Activated CD4-positive, alpha-beta T cell treated with anti-CD3 and anti-CD28 coated beads, Interleukin-2, amount 10 ng/mL, durations not matched to agents 7 days and 5 days (primary cell): ENCODE results near the gene KCNIP4. TPM values are rescaled to one million over a fixed set of nuclear protein-coding genes. Genes with fewer than 3 reads are reported as not detected.

Experiments used
- CTCF ChIA-PET: fragments of 350-600 bp; sonication (Branson Sonifier 250); formaldehyde crosslinking; loops from one replicate; lab custom pipeline; 2021; ENCODE audit warnings: antibody characterized with exemption; lab: Charles Lee
- POLR2A ChIA-PET: fragments of 350-600 bp; sonication (Branson Sonifier 250); formaldehyde crosslinking; loops from one replicate; lab custom pipeline; 2021; ENCODE audit warnings: antibody characterized with exemption; lab: Charles Lee
- DNase-seq: peaks from one replicate; pipeline ENCODE4 v3.0.0-alpha.2; 2020
- H3K27ac Mint-ChIP-seq: one replicate; pipeline ENCODE4 v1.8.0; 2021; ENCODE audit warnings: mild to moderate bottlenecking, moderate library complexity, mixed read lengths
- H3K27me3 Mint-ChIP-seq: one replicate; pipeline ENCODE4 v1.8.0; 2021; ENCODE audit warnings: mixed read lengths
- H3K36me3 Mint-ChIP-seq: one replicate; pipeline ENCODE4 v1.8.0; 2021; ENCODE audit warnings: low read depth, mixed read lengths
- H3K4me1 Mint-ChIP-seq: one replicate; pipeline ENCODE4 v1.8.0; 2021; ENCODE audit warnings: mixed read lengths
- H3K4me3 Mint-ChIP-seq: one replicate; pipeline ENCODE4 v1.8.0; 2021; ENCODE audit warnings: mild to moderate bottlenecking, moderate library complexity, mixed read lengths
- H3K9me3 Mint-ChIP-seq: one replicate; pipeline ENCODE4 v1.8.0; 2021; ENCODE audit warnings: mixed read lengths
- total RNA-seq, 2 experiments: library from RNA; stranded (reverse); gene quantifications; one replicate each; pipeline ENCODE4 v1.2.3, GENCODE V29; 2021

Gene KCNIP4
- total RNA-seq, 2 experiments from 2014 or later, result not detected

- Mint-ChIP-seq H3K27me3 (no peaks in the 10 kb centered on the region), H3K4me3 (no peak overlapping the region), H3K4me1 (no peaks in the 10 kb centered on the region), H3K9me3 (no peaks in the 10 kb centered on the region), H3K27ac (no peak overlapping the region), H3K36me3 (no peaks in the 10 kb centered on the region)
- ChIA-PET CTCF (no interaction called here), POLR2A (no interaction called here)
- no peak for DNase-seq
Observed at GRCh38 chr4:21531048-21531447, 417.5 kb downstream of the KCNIP4 start.

- no peak for DNase-seq
- Mint-ChIP-seq H3K36me3 (no peaks in the 10 kb centered on the region), H3K4me1 (no peaks in the 10 kb centered on the region), H3K27ac (no peak overlapping the region), H3K4me3 (no peak overlapping the region), H3K9me3 (no peaks in the 10 kb centered on the region), H3K27me3 (no peaks in the 10 kb centered on the region)
- CTCF ChIA-PET, result interaction anchor here (0.6 kb wide), 1 partner anchor 256 kb away, joined by 3 read pairs; no protein-coding TSS in a partner anchor
- POLR2A ChIA-PET, result no interaction called here
Observed at GRCh38 chr4:21529214-21529613, 419.4 kb downstream of the KCNIP4 start.

GRCh38 chr4:21522296-21522695, 426.3 kb downstream of the KCNIP4 start:
- Mint-ChIP-seq H3K4me1 (no peaks in the 10 kb centered on the region), H3K27me3 (no peaks in the 10 kb centered on the region), H3K4me3 (no peak overlapping the region), H3K9me3 (no peaks in the 10 kb centered on the region), H3K36me3 (no peaks in the 10 kb centered on the region), H3K27ac (no peak overlapping the region)
- CTCF ChIA-PET, result no interaction called here
- POLR2A ChIA-PET, result no interaction called here
- no peak for DNase-seq

- Mint-ChIP-seq H3K27ac (no peak overlapping the region), H3K4me3 (no peak overlapping the region), H3K9me3 (no peaks in the 10 kb centered on the region), H3K36me3 (no peaks in the 10 kb centered on the region), H3K27me3 (no peaks in the 10 kb centered on the region), H3K4me1 (no peaks in the 10 kb centered on the region)
- ChIA-PET CTCF (no interaction called here), POLR2A (no interaction called here)
- no peak for DNase-seq
Observed at GRCh38 chr4:21517126-21517859, 431.3 kb downstream of the KCNIP4 start.

- no peak overlapping the region for H3K27ac Mint-ChIP-seq
- H3K4me1 Mint-ChIP-seq, result no peaks in the 10 kb centered on the region
- DNase-seq, result no peak
- no peaks in the 10 kb centered on the region for H3K36me3 Mint-ChIP-seq
- no peaks in the 10 kb centered on the region for H3K9me3 Mint-ChIP-seq
- CTCF ChIA-PET, result no interaction called here
- no peak overlapping the region for H3K4me3 Mint-ChIP-seq
- no peaks in the 10 kb centered on the region for H3K27me3 Mint-ChIP-seq
- POLR2A ChIA-PET, result no interaction called here
Observed at GRCh38 chr4:21514022-21514694, 434.4 kb downstream of the KCNIP4 start.

GRCh38 chr4:21512353-21512752, 436.2 kb downstream of the KCNIP4 start:
- ChIA-PET POLR2A (no interaction called here), CTCF (no interaction called here)
- Mint-ChIP-seq H3K4me1 (no peaks in the 10 kb centered on the region), H3K27me3 (no peaks in the 10 kb centered on the region), H3K36me3 (no peaks in the 10 kb centered on the region), H3K9me3 (no peaks in the 10 kb centered on the region), H3K4me3 (no peak overlapping the region), H3K27ac (no peak overlapping the region)
- no peak for DNase-seq

- Mint-ChIP-seq H3K9me3 (no peaks in the 10 kb centered on the region), H3K4me1 (no peaks in the 10 kb centered on the region), H3K27ac (no peak overlapping the region), H3K27me3 (no peaks in the 10 kb centered on the region), H3K36me3 (no peaks in the 10 kb centered on the region), H3K4me3 (no peak overlapping the region)
- DNase-seq, result no peak
- ChIA-PET POLR2A (no interaction called here), CTCF (no interaction called here)
Observed at GRCh38 chr4:21507439-21507838, 441.1 kb downstream of the KCNIP4 start.

- H3K27ac Mint-ChIP-seq, result no peak overlapping the region
- no peak overlapping the region for H3K4me3 Mint-ChIP-seq
- H3K27me3 Mint-ChIP-seq, result no peaks in the 10 kb centered on the region
- H3K4me1 Mint-ChIP-seq, result no peaks in the 10 kb centered on the region
- POLR2A ChIA-PET, result no interaction called here
- DNase-seq, result no peak
- H3K36me3 Mint-ChIP-seq, result no peaks in the 10 kb centered on the region
- H3K9me3 Mint-ChIP-seq, result no peaks in the 10 kb centered on the region
- CTCF ChIA-PET, result no interaction called here
Observed at GRCh38 chr4:21490682-21491081, 457.9 kb downstream of the KCNIP4 start.

- POLR2A ChIA-PET, result no interaction called here
- H3K9me3 Mint-ChIP-seq, result no peaks in the 10 kb centered on the region
- no peak overlapping the region for H3K27ac Mint-ChIP-seq
- H3K36me3 Mint-ChIP-seq, result no peaks in the 10 kb centered on the region
- CTCF ChIA-PET, result no interaction called here
- no peak overlapping the region for H3K4me3 Mint-ChIP-seq
- no peaks in the 10 kb centered on the region for H3K4me1 Mint-ChIP-seq
- DNase-seq, result no peak
- H3K27me3 Mint-ChIP-seq, result no peaks in the 10 kb centered on the region
Observed at GRCh38 chr4:21476757-21477156, 471.8 kb downstream of the KCNIP4 start.

- POLR2A ChIA-PET, result no interaction called here
- Mint-ChIP-seq H3K9me3 (no peaks in the 10 kb centered on the region), H3K4me3 (no peak overlapping the region), H3K27me3 (no peaks in the 10 kb centered on the region), H3K27ac (no peak overlapping the region), H3K4me1 (no peaks in the 10 kb centered on the region), H3K36me3 (no peaks in the 10 kb centered on the region)
- CTCF ChIA-PET, result no interaction called here
- no peak for DNase-seq
Observed at GRCh38 chr4:21474195-21474594, 474.4 kb downstream of the KCNIP4 start.

- H3K4me1 Mint-ChIP-seq, result no peaks in the 10 kb centered on the region
- no peak overlapping the region for H3K4me3 Mint-ChIP-seq
- DNase-seq, result no peak
- no peaks in the 10 kb centered on the region for H3K36me3 Mint-ChIP-seq
- CTCF ChIA-PET, result interaction anchor here (0.6 kb wide), 1 partner anchor 21 kb away, joined by 3 read pairs; no protein-coding TSS in a partner anchor
- POLR2A ChIA-PET, result no interaction called here
- no peak overlapping the region for H3K27ac Mint-ChIP-seq
- no peaks in the 10 kb centered on the region for H3K9me3 Mint-ChIP-seq
- no peaks in the 10 kb centered on the region for H3K27me3 Mint-ChIP-seq
Observed at GRCh38 chr4:21470535-21470934, 478.0 kb downstream of the KCNIP4 start.

GRCh38 chr4:21469438-21470300, 478.9 kb downstream of the KCNIP4 start:
- POLR2A ChIA-PET, result no interaction called here
- H3K4me1 Mint-ChIP-seq, result no peaks in the 10 kb centered on the region
- H3K36me3 Mint-ChIP-seq, result no peaks in the 10 kb centered on the region
- CTCF ChIA-PET, result interaction anchor here (0.6 kb wide), 1 partner anchor 20 kb away, joined by 3 read pairs; no protein-coding TSS in a partner anchor
- no peak overlapping the region for H3K4me3 Mint-ChIP-seq
- H3K27me3 Mint-ChIP-seq, result no peaks in the 10 kb centered on the region
- no peaks in the 10 kb centered on the region for H3K9me3 Mint-ChIP-seq
- no peak for DNase-seq
- no peak overlapping the region for H3K27ac Mint-ChIP-seq

- no peaks in the 10 kb centered on the region for H3K27me3 Mint-ChIP-seq
- H3K9me3 Mint-ChIP-seq, result no peaks in the 10 kb centered on the region
Observed at GRCh38 chr4:21467551-21467950, 481.0 kb downstream of the KCNIP4 start.

More at GRCh38 chr4:21467551-21467950, 481.0 kb downstream of the KCNIP4 start:
- Mint-ChIP-seq H3K4me3 (no peak overlapping the region), H3K36me3 (no peaks in the 10 kb centered on the region), H3K27ac (no peak overlapping the region), H3K4me1 (no peaks in the 10 kb centered on the region)
- POLR2A ChIA-PET, result no interaction called here
- DNase-seq, result no peak
- CTCF ChIA-PET, result no interaction called here
